Measurements from ENCODE around the gene KCNC1.

Gene KCNC1

GRCh38 chr11:17813391-17814059, 78.9 kb downstream of the KCNC1 start:
- Histone ChIP-seq H3K9me3 (ENCODE audit: insufficient read depth, low read depth, low read length) (no peaks in the 10 kb centered on the region), H4K20me1 (ENCODE audit: insufficient read depth, low read length, poor library complexity, severe bottlenecking) (no peaks in the 10 kb centered on the region), H3K4me3 (ENCODE audit: low read length, poor library complexity, severe bottlenecking) (no peak overlapping the region), H3F3A (ENCODE audit: low read depth) (no peaks in the 10 kb centered on the region), H3K4me2 (ENCODE audit: low read depth, low read length, poor library complexity, severe bottlenecking) (no peak overlapping the region), H3K36me3 (ENCODE audit: insufficient read depth, low read length) (no peaks in the 10 kb centered on the region), H2AFZ (ENCODE audit: low read length) (no peak overlapping the region), H3K9ac (ENCODE audit: low read depth, low read length, poor library complexity, severe bottlenecking) (no peak overlapping the region), H3K79me2 (ENCODE audit: insufficient read depth, low read length) (no peaks in the 10 kb centered on the region), H3K9me2 (replicated peaks; ENCODE audit: low read depth, low read length) (no peaks in the 10 kb centered on the region), H3K27me3 (ENCODE audit: insufficient read depth, low read length, poor library complexity, severe bottlenecking) (no peaks in the 10 kb centered on the region), H3K4me1 (ENCODE audit: insufficient read depth, low read length, poor library complexity, severe bottlenecking) (no peaks in the 10 kb centered on the region)
- no peak for TF ChIP-seq EZH2phosphoT487 (IDR thresholded peaks at IDR 0.05; ENCODE audit: borderline replicate concordance)

GRCh38 chr11:17814546-17814945, 80.0 kb downstream of the KCNC1 start:
- Histone ChIP-seq H3K79me2 (ENCODE audit: insufficient read depth, low read length) (no peaks in the 10 kb centered on the region), H3F3A (ENCODE audit: low read depth) (no peaks in the 10 kb centered on the region), H3K36me3 (ENCODE audit: insufficient read depth, low read length) (no peaks in the 10 kb centered on the region), H3K4me3 (ENCODE audit: low read length, poor library complexity, severe bottlenecking) (no peak overlapping the region), H2AFZ (ENCODE audit: low read length) (no peak overlapping the region), H3K4me2 (ENCODE audit: low read depth, low read length, poor library complexity, severe bottlenecking) (no peak overlapping the region), H3K9ac (ENCODE audit: low read depth, low read length, poor library complexity, severe bottlenecking) (no peak overlapping the region), H4K20me1 (ENCODE audit: insufficient read depth, low read length, poor library complexity, severe bottlenecking) (no peaks in the 10 kb centered on the region), H3K9me2 (replicated peaks; ENCODE audit: low read depth, low read length) (no peaks in the 10 kb centered on the region), H3K4me1 (ENCODE audit: insufficient read depth, low read length, poor library complexity, severe bottlenecking) (no peaks in the 10 kb centered on the region), H3K27me3 (ENCODE audit: insufficient read depth, low read length, poor library complexity, severe bottlenecking) (no peaks in the 10 kb centered on the region), H3K9me3 (ENCODE audit: insufficient read depth, low read depth, low read length) (no peaks in the 10 kb centered on the region)
- TF ChIP-seq CTCF (conservative IDR thresholded peaks at IDR 0.05; ENCODE audit: low read length) (no peak), EZH2phosphoT487 (IDR thresholded peaks at IDR 0.05; ENCODE audit: borderline replicate concordance) (no peak)

GRCh38 chr11:17816232-17816931, 81.8 kb downstream of the KCNC1 start:
- Histone ChIP-seq H4K20me1 (ENCODE audit: insufficient read depth, low read length, poor library complexity, severe bottlenecking) (no peaks in the 10 kb centered on the region), H3K9me2 (replicated peaks; ENCODE audit: low read depth, low read length) (no peaks in the 10 kb centered on the region), H3K79me2 (ENCODE audit: insufficient read depth, low read length) (no peaks in the 10 kb centered on the region), H3K36me3 (ENCODE audit: insufficient read depth, low read length) (no peaks in the 10 kb centered on the region), H2AFZ (ENCODE audit: low read length) (no peak overlapping the region), H3K9me3 (ENCODE audit: insufficient read depth, low read depth, low read length) (no peaks in the 10 kb centered on the region), H3K4me2 (ENCODE audit: low read depth, low read length, poor library complexity, severe bottlenecking) (no peak overlapping the region), H3F3A (ENCODE audit: low read depth) (no peaks in the 10 kb centered on the region), H3K9ac (ENCODE audit: low read depth, low read length, poor library complexity, severe bottlenecking) (no peak overlapping the region), H3K27me3 (ENCODE audit: insufficient read depth, low read length, poor library complexity, severe bottlenecking) (no peaks in the 10 kb centered on the region), H3K4me3 (ENCODE audit: low read length, poor library complexity, severe bottlenecking) (no peak overlapping the region), H3K4me1 (ENCODE audit: insufficient read depth, low read length, poor library complexity, severe bottlenecking) (no peaks in the 10 kb centered on the region)
- TF ChIP-seq EZH2phosphoT487 (IDR thresholded peaks at IDR 0.05; ENCODE audit: borderline replicate concordance): no peak
- no peak for TF ChIP-seq CTCF (conservative IDR thresholded peaks at IDR 0.05; ENCODE audit: low read length)

Measured in Loucy (cell line).